GM18520 (cell line): ENCODE results near the gene NOSIP.

Experiments
- ATAC-seq: cut with Tn5 transposase; IDR thresholded peaks from one replicate; pipeline ENCODE4 v1.9.1; 2021; ENCODE audit not compliant: unreplicated experiment

Gene NOSIP

GRCh38 chr19:49594993-49595818 lies 14.8 kb upstream of the NOSIP start:
- no peak for ATAC-seq

GRCh38 chr19:49594157-49594992 lies 14.0 kb upstream of the NOSIP start:
- ATAC-seq = no peak

- ATAC-seq = peak; percentile 53
Measured at GRCh38 chr19:49593233-49594113, 13.1 kb upstream of the NOSIP start.

GRCh38 chr19:49592486-49593232 lies 12.3 kb upstream of the NOSIP start:
- no peak for ATAC-seq

GRCh38 chr19:49591731-49592485 lies 11.6 kb upstream of the NOSIP start:
- no peak for ATAC-seq

GRCh38 chr19:49590971-49591730 lies 10.8 kb upstream of the NOSIP start, which contains the start of gene PRR12:
Gene PRR12 (plus strand): TSS chr19:49591182. CDS start chr19:49591655, 473 bp downstream.
- ATAC-seq = no peak

- ATAC-seq = peak; percentile 62
Measured at GRCh38 chr19:49590071-49590970, 10.0 kb upstream of the NOSIP start.

GRCh38 chr19:49589502-49589905 lies 9.1 kb upstream of the NOSIP start:
- ATAC-seq = no peak

- ATAC-seq = no peak
Measured at GRCh38 chr19:49588365-49589122, 8.2 kb upstream of the NOSIP start.

- no peak for ATAC-seq
Measured at GRCh38 chr19:49587227-49587626, 6.9 kb upstream of the NOSIP start.

GRCh38 chr19:49585023-49585422 lies 4.7 kb upstream of the NOSIP start:
- ATAC-seq = no peak

- ATAC-seq = no peak
Measured at GRCh38 chr19:49583239-49583638, 2.9 kb upstream of the NOSIP start.

- ATAC-seq = no peak
Measured at GRCh38 chr19:49581007-49581508, 702 bp upstream of the NOSIP start, which contains the start of gene PRRG2. Gene PRRG2 (plus strand): TSS chr19:49581316. CDS start chr19:49583220, 1,904 bp downstream.

- no peak for ATAC-seq
Measured at GRCh38 chr19:49579947-49580263, 451 bp downstream of the NOSIP start.

- ATAC-seq = no peak
Measured at GRCh38 chr19:49579193-49579592, 1.2 kb downstream of the NOSIP start.

GRCh38 chr19:49574206-49574755 lies 6.1 kb downstream of the NOSIP start:
- no peak for ATAC-seq

GRCh38 chr19:49573425-49573824 lies 6.9 kb downstream of the NOSIP start:
- no peak for ATAC-seq
